ENCODE results near the gene HOXB6.

HOXB6 gene

GRCh38 chr17:48634493-48635208 lies 29.9 kb upstream of the HOXB6 start:
- no peak for DNase-seq

DNA sequence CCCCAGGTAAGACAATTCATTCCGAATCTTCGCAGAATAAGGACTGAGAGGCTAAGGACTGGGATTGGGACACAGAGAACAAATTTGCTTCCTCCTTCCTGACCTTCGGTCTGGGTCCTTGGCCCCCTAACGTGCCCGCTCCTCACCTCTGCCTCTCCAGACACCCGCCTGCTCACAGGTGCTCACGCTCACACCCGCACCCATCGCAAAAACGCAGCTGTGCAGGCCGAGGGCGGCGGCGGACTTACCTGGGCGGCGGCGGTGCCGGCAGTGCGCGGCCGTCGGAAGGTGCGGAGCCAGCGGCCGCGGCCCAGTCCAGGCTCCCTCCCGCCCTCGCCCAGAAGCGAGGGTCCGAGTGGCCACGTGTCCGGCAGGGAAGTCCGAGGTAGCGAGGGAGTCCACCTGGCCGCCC lies 28.5 kb upstream of the HOXB6 start:
- DNase-seq: no peak

GRCh38 chr17:48632579-48633265 lies 27.9 kb upstream of the HOXB6 start:
- DNase-seq: no peak

DNA sequence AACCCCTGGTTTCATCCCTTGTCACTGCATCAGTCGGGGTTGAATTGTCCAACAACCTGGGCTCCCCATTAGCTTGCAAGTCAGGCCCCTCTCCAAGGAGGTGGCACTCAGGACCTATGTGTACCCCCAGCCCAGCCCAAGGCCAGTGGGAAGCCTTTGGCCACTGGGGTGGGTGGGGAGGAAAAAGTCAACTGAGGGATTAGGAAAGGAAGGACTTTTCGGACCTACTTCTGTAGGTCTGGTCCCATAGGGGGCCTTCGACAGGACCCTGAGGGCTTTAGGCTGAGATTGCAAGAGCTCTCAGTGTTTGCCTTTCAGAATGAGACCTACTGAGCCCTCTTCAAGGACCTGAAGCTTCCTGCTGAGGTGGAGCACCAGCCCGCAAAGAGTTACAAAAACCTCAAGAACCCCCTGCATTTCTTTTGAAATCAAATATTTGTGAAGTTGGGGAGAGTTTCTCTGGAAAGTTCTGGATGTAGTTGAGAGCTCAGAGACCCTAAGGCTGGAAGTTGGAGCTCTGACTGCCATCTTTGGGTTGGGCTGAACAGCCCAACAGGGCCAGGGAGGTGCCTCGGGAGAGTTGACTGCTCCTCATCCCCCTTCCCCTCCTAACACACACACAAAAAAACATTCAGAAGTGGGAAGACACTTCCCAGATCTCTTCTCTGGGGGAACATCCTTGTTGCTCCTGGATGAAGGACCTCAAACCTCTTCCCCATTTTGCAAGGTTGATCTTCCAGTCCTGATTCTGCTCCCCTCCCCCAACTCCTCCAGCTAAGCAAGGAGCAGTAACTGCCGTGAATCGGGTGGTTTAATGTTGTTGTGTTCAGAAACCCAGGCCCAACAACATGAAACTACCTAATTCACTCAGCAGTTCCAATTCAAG lies 27.1 kb upstream of the HOXB6 start:
- no peak for DNase-seq

GRCh38 chr17:48630925-48631692 lies 26.3 kb upstream of the HOXB6 start:
- DNase-seq: no peak

- no peak for DNase-seq
Observed at GRCh38 chr17:48630009-48630924, 25.5 kb upstream of the HOXB6 start.

DNA sequence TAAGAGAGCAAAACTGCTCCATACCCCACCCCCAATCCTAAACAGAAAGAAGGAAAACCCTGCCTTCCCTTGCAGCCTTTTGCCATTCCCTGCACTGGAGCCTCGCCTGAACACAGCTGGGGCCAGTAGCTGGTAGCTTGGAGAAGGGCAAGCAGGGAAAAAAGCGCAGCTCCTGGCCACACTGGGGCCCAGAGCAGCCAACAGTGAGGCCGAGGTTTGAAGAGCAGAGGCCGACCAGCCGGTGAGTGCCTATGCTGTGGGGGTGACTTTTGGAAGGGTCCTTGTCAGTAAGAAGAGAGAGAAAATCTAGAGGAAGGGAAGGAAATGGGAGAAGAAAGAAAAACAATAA lies 24.6 kb upstream of the HOXB6 start:
- no peak for DNase-seq

DNA sequence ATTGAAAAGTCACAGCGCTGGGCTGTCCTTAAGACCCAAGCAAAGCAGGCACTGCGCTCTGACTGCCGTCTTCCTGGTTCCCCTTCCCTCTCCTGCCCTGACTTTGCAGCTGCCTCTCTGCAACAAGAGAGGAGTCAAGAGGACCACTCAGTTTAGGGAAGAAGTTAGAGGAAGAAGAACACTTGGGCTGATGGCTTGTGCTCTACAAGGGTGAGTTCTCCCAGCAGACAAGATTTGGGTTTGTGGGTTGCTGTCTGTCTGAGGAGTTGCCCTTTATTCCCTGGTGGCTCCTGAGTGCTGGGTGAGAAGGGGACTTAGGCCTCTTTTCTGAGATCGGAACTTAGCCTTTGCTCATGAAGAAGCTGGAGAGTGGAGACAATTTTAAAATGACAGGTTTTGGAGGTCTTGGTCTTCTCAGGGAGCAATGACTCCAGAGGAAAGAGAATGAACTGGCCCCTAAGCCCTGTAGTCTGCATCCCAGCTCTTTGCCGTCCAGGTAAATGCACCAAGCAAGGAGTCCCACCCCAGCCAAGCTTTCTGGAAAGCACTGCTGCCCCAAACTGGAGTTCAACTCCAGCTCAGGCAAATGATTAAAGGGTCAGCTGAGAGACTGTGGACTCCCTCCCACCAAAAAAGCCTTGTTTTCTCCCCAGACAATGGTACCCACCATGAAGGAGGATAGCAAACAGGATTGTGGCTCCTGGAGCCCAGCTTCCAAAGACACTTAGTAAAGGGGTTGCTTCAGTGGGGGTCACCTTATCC lies 24.0 kb upstream of the HOXB6 start:
- no peak for DNase-seq

DNA sequence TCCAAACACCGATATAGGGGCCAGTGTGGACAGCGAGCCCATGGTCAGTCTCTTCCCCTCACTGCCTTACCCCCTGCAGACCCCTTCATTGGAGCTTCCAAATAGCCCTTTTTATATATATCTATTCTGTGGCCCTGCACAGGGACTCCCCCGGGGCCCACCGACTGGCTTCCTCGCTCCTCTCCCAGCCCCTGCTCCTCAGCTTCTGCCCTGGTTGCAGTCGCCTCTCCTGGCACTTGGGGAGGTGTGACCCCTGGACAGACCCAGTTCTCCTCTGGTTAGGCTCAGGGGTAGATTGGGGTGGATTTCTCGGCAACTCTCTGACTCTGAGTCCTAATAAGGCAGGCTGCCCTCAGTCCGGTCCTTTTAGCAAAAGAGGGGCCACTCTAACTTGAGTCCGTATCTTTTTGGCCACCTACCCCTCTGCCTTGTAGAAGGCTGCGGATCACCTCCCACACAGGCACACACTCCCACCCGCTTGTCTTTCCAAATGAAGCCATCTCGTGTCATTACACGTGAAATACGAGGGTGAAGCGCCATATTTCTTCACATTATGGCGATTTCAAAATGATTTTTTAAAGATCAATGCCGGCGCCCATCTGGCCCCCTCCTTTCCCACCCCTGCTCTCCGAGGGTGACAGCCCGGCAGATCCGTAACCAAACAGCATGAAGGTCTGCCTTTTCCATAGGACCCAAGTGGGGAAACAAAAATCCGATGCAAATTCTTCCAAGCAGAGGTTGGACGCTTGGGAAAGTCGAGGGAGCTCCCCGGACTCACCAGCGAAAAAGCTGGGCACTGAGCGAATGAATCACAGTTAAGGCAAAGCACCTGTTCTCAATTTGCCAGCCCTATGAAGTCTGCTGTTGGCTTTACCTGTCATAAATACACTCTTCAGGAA lies 23.1 kb upstream of the HOXB6 start:
- DNase-seq: no peak

DNA sequence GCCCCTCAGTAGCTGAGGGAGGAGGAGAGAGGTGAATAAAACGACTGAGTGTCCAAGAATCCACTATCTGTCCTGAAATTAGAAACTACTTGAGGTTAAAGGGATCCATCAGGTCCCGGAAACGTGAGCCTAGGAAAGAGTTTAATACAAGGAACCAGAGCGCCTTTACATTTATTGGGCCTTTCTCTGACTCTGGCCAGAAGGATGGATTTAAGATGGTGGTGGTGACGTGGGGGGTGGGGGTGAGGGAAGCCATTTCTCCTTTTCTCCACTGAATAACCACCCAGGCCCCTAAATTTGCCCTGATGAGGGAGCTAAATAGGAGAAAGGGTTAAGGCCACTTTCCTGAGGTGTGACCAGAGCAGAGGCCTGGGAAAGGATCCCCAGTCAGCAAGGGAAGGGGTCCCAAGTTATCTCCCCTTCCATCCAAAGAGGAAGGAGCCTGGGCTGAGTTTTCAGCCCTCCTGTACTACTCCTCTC lies 22.4 kb upstream of the HOXB6 start:
- no peak for DNase-seq

DNA sequence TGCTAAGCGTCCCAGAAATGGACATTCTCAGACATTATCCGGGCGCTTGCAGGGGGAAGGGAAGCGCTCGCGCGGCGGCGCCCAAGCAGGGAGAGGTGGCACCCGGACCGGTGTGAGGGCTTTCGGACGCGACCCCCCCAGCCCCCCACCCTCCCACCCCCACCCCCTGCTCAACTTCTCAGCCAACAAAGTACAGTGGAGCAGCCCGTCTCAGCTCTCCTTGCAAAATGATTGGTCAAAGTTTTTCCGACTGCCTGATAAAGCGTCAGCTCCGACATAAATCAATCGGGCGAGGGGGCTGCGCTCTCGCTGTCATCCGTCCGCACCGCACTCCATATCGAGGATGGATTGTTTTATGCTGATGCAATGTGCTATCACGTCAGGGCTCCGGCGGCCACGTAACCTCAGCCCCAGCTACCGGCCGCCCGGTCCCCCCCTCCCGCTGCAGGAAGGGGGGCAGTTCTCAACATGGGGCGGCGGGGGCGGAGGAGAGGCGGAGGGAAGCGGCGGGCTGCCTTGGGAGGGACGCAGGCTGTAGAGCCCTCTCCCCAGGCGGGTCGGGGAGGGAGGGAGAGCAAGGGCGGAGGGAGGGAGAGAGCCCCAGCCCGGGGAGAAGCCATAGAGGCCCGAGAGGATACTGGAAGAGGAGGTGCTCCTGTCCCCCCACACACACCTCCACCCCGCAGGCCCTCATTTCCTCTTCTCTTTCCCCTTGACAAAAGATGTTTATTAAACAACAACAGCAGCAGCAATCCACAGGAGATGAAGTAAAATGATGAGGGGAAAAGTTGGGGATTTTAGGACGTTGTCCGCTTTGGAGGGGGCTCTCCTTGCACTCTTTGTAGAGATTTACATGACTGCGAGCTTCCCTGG lies 21.7 kb upstream of the HOXB6 start, which contains the start of gene HOXB9:
TSS of gene HOXB9 (minus strand) at position 114 of the 873 bp plus-strand sequence. CDS start at position 25, 89 bp downstream.
- DNase-seq: peak; percentile 34

DNA sequence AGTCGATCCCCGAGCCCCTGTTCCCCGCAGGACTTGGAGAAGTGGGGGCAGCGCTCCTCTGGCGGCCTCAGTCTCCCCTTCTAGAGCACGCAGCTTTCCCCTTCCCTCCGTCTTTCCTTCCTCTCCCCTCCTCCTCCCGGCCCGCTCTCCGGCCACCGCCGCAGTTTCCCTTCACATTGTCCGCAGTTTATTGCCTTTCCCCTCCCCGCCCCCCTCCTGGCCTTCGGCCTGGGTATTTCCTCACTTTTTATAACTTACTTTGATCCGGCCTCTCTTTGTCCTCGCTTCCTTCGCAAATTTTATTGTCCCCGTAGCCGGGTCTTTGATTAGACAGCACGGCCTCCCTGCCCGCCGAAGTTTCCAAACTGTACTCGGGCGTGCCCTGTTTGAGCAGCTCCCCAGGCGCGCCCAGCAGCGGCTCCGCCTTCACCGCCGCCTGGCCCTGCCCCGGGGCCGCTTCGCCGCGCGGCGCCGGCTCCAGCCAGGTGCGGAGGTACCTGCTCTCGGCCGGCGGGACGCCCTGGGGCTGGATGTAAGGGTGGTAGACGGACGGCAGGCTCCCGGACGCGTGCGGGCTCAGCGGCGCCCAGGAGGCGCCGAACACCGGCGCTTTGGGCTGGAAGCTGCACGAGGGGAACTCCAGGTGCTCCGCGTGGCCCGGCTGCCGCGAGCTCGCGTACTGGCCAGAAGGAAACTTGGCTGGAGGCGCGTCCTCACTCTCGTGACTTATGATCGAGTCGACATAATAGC lies 20.9 kb upstream of the HOXB6 start:
- DNase-seq: peak; percentile 31

DNA sequence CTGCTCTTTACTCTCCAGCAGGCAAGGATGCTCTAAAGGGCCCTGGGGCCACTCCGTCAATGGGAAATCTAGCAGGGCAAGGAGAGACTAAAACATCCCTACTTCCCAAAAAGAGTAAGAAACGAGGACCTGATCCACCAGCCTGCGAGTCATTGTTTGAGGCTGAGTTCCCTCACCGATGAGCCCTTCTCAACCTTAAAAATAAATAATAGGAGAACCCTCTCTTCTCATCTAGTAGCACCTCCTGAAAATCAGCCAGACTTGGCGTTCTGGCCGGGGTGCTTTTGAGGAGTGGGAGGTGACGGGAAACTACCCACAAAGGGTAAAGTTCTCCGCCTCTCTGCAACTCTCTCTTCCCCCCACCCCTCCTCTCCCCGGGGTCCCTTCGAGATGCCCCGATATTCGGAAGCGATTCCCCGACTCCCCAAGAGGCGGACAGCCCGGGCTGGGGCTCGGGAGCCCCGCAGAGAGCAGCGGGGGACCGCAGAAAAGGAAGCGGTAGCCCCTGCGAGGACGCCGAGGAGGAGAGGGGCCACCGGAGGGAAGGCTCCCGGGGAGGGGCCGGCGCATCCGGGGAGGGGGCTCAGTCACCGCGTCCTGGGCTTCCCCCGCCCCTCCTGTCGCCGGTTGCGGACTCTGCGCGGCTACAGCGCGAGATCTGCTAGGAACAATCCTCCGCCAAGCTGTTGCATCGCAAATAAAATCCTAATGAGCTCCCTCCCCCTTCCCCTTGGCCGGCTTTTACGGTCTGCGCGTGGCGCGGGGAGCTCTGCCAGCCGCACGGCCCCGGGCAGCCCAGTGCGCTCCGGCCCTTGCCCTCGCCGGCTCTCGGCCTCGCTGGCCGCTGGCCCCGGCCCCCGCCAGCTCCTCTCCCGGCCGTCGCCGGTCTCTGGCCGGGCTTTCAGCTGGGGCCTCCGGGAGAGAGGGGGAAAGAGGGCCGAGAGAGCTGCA lies 20.0 kb upstream of the HOXB6 start:
- DNase-seq: peak; percentile 36

DNA sequence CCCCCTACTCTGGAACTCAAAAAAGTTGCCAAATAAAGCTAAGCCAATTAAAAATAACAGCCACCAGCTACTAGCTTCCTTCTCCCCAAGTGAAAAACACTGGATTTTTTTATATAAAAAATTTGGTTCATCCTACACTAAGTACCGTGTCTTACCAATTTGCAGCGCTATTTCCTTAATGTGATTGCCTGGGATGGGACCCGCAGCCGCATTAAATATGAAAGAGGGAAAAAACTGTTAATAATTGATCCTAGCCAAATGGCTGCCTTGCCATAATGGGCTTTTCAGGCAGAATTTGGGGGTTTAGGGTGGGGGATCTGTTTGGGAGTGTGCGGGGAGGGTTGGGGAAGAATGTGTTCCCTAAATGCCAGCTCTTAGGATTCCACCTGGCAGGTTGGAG lies 19.3 kb upstream of the HOXB6 start:
- no peak for DNase-seq

GRCh38 chr17:48623583-48623982 lies 18.8 kb upstream of the HOXB6 start:
- no peak for DNase-seq

DNA sequence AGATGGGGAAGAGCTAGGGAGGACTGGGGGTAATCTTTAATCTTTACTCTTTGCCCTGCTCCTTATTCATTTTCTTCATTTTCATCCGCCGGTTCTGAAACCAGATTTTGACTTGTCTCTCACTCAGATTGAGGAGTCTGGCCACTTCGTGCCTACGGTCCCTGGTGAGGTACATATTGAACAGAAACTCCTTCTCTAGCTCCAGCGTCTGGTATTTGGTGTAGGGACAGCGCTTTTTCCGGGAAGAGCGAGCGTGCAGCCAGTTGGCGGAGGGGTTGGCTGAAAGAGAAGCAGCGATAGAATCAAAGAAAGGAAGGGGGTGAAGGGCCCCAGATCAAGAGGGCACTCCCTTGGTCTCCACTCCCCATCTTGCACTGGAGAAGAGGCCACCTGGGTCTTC lies 18.1 kb upstream of the HOXB6 start:
- DNase-seq: no peak

All from NCI-H1105 treated with DMSO at 0.1 percent for 48 hours (cell line).